CD4-positive, alpha-beta T cell treated with Interleukin-17A for 1 hour (primary cell): ENCODE measurements around the gene TMTC3.
"Not testable (repeated sequence)": the region's sequence is repeated elsewhere in the genome, so short reads cannot be mapped to it uniquely, and the experiment has no call there.

Experiments
- DNase-seq: peaks from one replicate; pipeline ENCODE4 v3.0.0-alpha.2; 2020

Gene TMTC3

DNA sequence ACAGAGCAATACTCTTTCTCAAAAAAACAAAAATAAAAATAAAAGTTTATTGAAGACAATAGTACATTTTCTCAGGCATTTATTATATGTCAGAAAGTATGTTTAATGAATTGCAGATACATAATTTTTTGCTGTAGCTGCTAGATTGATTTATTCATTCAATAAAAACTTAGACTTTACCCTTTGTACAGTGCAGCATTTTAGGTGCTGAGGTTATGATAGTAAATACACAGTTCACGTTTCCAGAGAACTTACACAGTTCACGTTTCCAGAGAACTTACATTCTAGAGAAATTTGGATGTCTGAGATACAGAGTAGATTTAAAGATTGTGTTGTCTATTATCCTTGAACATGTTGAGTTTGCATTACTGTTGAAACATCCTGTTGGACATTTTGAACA is 25.3 kb downstream of the TMTC3 start:
- DNase-seq, result no peak

GRCh38 chr12:88172844-88173407 is 30.8 kb downstream of the TMTC3 start:
- DNase-seq, result no peak

GRCh38 chr12:88175544-88175943 is 33.4 kb downstream of the TMTC3 start:
- DNase-seq, result no peak

GRCh38 chr12:88179436-88180014 is 37.4 kb downstream of the TMTC3 start:
- DNase-seq, result no peak

GRCh38 chr12:88181881-88182280 is 39.8 kb downstream of the TMTC3 start:
- no peak for DNase-seq

GRCh38 chr12:88182416-88182815 is 40.3 kb downstream of the TMTC3 start:
- DNase-seq, result no peak

DNA sequence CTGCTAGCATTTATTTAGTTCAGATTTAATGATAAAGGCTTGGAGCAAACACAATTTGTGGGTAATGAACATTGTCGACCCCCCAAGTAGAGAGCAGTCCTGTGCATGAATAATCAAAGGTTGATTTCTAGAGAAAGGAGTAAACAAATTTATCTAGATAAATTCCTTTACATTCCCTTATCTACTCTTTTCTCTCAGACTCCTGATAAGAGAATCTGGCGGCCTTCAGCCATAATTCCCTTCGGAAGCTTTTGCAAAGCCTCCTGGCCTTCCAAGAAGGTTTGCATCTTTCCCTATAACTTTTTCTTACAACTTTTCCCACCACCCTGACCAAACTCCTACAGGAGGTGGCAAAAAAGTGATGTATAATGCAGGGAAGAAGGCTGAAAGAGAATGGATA is 42.1 kb downstream of the TMTC3 start:
- no peak for DNase-seq

DNA sequence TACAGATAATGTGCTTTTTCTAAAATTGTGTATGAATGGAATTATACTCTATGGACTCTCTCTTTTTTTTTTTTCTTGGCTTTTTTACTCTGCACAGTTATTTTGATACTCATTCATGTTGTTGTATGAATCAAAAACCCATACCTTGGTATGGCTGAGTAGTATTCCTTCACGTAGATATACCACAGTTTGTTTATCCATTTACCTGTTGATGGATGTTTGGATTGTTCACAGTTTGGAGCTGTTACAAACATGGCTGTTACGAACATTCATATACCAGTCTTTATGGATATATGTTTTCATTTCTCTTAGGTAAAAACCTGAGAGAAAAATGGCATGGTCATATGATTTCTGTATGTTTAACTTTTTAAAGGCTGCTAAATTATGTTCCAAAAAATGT is 43.2 kb downstream of the TMTC3 start:
- no peak for DNase-seq

- DNase-seq, result no peak
Measured at GRCh38 chr12:88185988-88186387, 43.9 kb downstream of the TMTC3 start.

GRCh38 chr12:88187571-88187970 is 45.5 kb downstream of the TMTC3 start:
- no peak for DNase-seq

GRCh38 chr12:88188180-88188579 is 46.1 kb downstream of the TMTC3 start:
- no peak for DNase-seq

DNA sequence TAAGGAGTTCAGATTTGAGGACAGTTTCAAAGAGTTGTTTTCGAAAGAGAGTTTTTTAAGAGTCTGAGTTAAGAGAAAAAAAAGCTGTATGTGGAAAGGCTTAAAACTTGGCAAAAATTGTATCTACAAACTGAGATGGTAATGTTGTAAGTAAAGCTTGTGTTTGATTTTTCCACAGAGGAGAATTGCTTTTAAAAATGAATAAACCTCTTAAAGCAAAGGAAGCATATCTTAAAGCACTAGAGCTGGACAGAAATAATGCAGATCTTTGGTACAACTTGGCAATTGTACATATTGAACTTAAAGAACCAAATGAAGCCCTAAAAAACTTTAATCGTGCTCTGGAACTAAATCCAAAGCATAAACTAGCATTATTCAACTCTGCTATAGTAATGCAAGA is 50.3 kb downstream of the TMTC3 start:
- no peak for DNase-seq

GRCh38 chr12:88194868-88195267 is 52.8 kb downstream of the TMTC3 start:
- no peak for DNase-seq

DNA sequence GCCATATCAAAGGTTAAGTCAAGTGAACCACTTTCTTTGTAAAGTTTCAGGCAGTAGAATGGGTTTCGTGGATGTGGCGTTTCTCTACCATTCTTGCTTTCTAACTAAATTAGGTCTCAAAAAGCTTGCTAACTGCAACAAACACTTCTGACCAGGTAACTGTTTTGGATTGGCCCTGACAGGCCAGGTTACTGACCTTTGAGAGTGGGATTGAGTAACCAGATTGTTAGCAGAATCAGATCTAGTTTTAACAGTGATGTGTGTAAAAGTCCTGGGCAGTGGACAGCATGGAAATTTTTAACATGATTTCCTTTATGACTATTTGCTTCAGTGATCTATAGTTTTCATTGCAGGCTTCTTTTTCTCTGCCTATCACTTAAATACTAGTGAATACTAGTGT is 57.9 kb downstream of the TMTC3 start:
- DNase-seq, result no peak

DNA sequence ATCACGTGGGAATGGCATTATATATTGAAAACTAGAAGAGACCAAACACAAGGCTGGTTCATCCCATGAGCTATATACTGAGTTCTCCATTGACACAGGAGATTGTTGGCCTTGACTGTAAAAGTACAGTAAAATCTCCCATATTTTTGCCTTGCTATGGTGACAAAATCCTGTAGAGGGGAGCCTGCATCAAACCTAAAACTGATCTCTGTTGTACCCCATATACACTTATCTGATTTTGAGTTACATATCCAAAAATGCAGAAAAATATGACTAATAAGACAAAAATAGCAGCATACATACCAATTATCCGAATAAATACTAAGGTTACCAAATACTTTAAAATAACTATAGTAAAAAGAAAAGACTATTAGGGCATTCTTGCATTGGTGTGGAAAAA is 60.4 kb downstream of the TMTC3 start:
- DNase-seq, result no peak

- DNase-seq, result no peak
Measured at GRCh38 chr12:88206601-88207000, 64.5 kb downstream of the TMTC3 start.

DNA sequence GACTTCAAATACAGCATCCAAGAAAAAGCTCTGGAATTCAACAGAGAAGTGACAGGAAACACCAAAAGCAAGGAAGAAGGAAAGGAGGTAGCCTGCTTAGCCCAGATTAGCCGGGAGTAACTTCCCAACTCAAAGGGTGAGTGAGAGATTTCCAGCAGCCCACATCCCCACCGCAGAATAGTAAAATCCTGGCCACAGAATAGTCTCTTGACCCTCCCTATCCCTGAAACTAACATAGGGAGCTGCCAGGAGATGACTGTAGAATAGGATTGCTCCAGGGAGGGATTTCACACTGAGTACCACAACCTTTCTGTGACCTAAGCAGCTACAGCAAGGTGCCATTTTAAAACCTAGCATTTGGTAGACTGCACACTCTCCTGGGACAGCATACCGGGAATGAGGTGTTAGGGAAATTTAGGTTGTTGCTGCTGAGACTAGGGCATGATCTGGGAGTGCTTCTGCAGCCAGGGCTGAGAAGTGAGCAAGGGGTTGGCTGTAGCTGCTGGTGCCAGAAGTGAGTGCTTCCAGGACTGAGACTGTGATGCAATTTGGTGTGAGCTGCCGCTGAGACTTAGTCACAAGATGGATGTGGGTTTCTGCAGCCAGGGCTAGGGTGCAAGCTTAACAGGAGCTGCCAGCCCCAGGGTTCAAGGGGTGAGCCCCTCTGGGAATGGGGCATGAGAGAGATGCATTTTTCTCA is 66.0 kb downstream of the TMTC3 start:
- DNase-seq, result no peak

DNA sequence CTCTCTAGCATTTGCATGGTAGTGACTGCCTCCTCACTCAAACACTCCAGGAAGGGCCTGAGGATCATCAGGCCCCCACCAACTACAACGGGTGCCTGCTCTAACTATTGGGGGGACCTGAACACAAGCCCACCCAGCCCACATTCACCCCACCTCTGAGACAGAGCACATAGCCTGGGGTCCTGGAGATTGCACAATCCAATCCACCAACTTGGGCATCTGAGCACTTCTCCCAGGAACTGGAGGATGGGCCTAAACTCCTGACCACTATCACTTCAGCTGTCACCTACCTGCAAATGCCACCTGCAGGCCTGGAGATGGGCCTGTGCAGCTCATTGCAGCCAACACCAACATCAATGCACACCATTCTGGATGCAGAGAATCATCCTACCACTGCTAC is 66.6 kb downstream of the TMTC3 start:
- DNase-seq, result no peak

DNA sequence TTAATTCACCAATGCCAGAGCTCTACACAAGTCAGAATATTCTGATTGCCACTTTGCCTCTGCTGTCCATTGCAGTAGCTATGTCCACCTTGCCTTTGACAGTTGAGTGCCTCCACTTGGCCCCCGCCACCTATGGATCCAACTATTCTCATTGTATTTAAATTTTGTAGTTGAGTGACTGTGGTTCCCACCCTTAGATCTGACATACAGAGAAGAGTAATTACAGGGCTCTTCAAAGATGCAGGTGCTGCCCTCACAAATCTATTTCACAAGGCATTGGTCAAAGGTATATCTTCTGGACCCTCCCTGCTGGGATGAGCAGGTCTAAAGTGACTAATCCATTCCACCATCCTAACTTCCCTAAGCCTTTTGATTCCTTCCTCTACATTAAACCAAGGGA is 68.2 kb downstream of the TMTC3 start:
- DNase-seq, result not testable (repeated sequence)

GRCh38 chr12:88218293-88218692 is 76.2 kb downstream of the TMTC3 start:
- no peak for DNase-seq

DNA sequence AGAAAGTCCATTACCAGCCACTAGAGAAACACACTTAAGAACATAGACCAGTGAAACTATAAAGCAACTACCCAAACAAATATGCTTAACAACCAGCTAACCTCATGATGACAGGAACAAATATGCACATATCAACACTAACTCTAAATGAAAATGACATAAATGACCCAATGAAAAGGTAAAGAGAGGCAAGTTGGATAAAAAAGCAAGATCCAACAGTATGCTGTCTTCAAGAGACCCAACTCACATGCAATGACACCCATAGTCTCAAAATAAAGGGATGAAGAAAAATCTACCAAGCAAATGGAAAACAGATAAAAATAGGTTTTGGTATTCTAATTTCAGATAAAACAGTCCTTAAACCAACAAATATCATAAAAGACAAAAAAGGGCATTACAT is 77.8 kb downstream of the TMTC3 start:
- no peak for DNase-seq

GRCh38 chr12:88223519-88223918 is 81.4 kb downstream of the TMTC3 start:
- no peak for DNase-seq

DNA sequence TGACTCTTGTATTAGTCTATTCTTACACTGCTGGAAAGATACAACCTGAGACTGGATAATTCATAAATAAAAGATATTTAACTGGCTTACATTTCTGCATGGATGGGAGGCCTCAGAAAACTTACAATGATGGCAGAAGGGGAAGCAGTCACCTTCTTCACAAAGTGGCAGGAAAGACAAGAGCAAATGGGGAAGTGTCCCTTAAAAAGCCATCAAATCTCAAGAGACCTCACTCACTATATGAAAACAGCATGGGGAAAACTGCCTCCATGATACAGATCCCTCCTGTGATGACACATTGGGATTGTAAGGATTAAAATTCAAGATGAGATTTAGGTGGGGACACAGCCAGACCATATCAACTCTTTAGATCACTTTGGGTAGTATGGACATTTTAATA is 83.7 kb downstream of the TMTC3 start:
- no peak for DNase-seq

GRCh38 chr12:88227263-88227662 is 85.2 kb downstream of the TMTC3 start:
- DNase-seq, result no peak

- DNase-seq, result no peak
Measured at GRCh38 chr12:88227871-88228270, 85.8 kb downstream of the TMTC3 start.
